ENCODE results near the gene ASTL.

ASTL gene

DNA sequence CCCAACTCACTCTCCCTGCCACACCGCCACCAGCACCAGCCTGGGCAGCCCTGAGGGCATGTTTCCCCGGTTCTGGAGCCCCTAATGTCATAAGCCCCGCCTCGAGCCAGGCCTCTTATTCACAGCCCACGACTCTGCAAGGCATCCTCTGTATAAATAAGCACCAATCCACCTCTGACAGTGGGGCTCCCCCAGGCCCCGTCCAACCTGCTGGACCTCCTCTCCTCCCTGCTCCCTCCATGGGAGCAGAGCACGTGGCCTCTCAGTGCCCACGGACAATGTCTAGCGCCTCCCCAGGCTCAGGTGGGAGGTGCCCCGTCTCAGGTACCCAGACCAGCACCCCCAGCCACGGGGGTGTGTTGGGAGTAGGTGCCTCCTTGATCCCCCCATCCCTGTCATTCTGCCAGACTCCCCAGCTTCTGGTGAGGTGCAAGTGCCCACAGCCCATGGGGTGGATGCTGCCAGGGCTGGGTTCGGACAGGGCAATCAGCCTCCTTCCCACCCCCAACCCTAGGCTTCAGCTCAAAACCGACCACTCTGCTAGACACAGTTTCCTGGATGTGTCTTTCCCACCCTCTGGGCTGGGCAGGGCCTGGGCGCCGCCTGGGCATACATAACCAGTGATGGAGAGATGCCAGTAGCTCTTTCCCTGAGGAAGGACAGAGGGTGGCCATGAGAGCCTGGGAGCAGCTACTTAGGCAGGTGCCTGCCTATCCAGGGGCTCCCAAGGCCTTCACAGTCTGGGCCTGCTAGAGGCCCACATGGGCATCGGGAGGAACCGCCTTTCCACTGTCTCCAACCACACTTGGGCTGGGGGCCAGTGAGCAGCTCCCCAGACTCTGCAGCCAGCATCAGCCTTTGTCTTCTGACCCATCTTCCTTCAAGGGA, 20.4 kb downstream of the ASTL start:
- WGBS (ENCODE audit: insufficient coverage, insufficient read length) = no CpG with 5 or more reads among the region's 17 CpGs
- DNase-seq (ENCODE audit: low read depth, low spot score) = no peak
- no peak overlapping the region for H3K4me3 ChIP-seq (ENCODE audit: low read length)

DNA sequence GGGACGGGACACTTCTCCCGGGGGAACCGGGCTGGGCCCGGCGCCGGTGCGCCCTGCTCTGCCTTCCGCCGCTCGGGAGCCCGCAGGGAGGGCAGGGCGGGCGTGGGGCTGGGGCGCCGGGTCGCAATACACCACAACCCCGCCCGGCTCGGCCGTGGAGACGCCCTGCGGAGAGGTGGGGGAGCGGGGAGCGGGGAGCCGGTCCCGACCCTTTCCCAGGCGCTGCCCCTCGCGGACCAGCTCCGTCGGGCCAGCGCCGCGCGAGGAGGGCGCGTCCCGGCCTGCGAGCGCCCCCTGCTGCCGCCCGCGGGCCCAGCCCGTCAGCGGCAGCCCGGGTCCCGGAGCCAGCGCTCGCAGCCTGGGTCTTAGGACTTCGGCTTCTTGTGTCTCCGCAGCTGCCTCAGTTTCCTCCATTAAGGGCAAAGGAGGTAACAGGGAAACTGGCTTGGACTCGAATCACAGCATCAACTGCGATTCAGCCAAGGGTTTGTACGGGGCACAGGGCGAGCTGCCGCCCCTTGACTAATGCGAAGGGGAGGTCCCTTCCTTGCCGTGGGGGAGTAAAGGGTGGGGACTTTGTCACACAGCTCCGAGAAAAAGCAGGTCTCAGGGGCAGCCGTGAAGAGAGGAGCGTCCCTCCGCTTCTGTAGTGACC, 21.3 kb downstream of the ASTL start:
- DNase-seq (ENCODE audit: low read depth, low spot score) = no peak
- Histone ChIP-seq H3K9me3 (ENCODE audit: control insufficient read depth, insufficient read depth, low read length) (no peaks in the 10 kb centered on the region), H3K4me3 (ENCODE audit: low read length) (peak overlapping the region; percentile 59), H3K4me1 (ENCODE audit: control insufficient read depth, insufficient read depth, low read length) (peaks cover 3% of the 10 kb centered on the region; the same call in 1 of the 2 replicates), H3K27ac (ENCODE audit: low read length) (no peak overlapping the region), H3K27me3 (ENCODE audit: control insufficient read depth, insufficient read depth, low read length) (no peaks in the 10 kb centered on the region; the same call in 1 of the 2 replicates), H3K36me3 (ENCODE audit: control insufficient read depth, insufficient read depth, low read length) (no peaks in the 10 kb centered on the region)
- WGBS (ENCODE audit: insufficient coverage, insufficient read length) = no CpG with 5 or more reads among the region's 62 CpGs

More for the DNA sequence above, 20.4 kb downstream of the ASTL start:
- H3K9me3 ChIP-seq (ENCODE audit: control insufficient read depth, insufficient read depth, low read length) = no peaks in the 10 kb centered on the region
- no peak overlapping the region for H3K27ac ChIP-seq (ENCODE audit: low read length)
- H3K36me3 ChIP-seq (ENCODE audit: control insufficient read depth, insufficient read depth, low read length) = no peaks in the 10 kb centered on the region
- H3K27me3 ChIP-seq (ENCODE audit: control insufficient read depth, insufficient read depth, low read length) = no peaks in the 10 kb centered on the region; the same call in 1 of the 2 replicates
- peaks cover 1% of the 10 kb centered on the region; the same call in 1 of the 2 replicates for H3K4me1 ChIP-seq (ENCODE audit: control insufficient read depth, insufficient read depth, low read length)

DNA sequence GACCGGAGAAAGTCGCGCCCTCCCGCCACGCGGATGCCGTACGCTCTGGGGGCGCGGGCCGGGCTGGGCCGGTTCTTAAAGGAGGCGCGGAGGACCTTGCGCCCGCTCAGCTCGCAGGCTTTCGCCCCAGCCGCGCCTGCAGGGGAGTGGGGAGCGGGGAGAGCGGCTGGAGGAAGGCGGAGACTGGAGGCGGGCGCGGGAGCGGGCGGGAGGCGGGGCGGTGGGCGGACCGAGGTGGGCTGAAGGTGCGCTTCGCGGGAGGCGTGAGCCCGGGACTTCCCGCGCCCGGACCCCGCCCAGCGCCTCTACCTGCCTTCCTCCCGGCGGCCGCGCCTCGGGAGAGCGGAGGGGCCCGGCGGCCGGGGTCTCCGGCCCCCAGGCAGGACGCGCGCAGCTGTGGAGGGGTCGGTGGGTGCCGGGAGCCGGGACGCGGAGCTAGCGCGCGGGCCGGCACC, 21.9 kb downstream of the ASTL start, which contains the start of gene ADRA2B:
Gene ADRA2B, minus strand, starts transcription at position 148 of the 455 bp plus-strand sequence. CDS start 422 bp downstream, outside the sequence.
- Histone ChIP-seq H3K4me1 (ENCODE audit: control insufficient read depth, insufficient read depth, low read length) (peaks cover 4% of the 10 kb centered on the region; the same call in 1 of the 2 replicates), H3K36me3 (ENCODE audit: control insufficient read depth, insufficient read depth, low read length) (no peaks in the 10 kb centered on the region), H3K27me3 (ENCODE audit: control insufficient read depth, insufficient read depth, low read length) (no peaks in the 10 kb centered on the region; the same call in 1 of the 2 replicates), H3K9me3 (ENCODE audit: control insufficient read depth, insufficient read depth, low read length) (no peaks in the 10 kb centered on the region), H3K27ac (ENCODE audit: low read length) (no peak within 1 kb of the TSS), H3K4me3 (ENCODE audit: low read length) (peak within 1 kb of the TSS; percentile 59)
- DNase-seq (ENCODE audit: low read depth, low spot score) = no peak
- no CpG with 5 or more reads among the region's 64 CpGs for WGBS (ENCODE audit: insufficient coverage, insufficient read length)

DNA sequence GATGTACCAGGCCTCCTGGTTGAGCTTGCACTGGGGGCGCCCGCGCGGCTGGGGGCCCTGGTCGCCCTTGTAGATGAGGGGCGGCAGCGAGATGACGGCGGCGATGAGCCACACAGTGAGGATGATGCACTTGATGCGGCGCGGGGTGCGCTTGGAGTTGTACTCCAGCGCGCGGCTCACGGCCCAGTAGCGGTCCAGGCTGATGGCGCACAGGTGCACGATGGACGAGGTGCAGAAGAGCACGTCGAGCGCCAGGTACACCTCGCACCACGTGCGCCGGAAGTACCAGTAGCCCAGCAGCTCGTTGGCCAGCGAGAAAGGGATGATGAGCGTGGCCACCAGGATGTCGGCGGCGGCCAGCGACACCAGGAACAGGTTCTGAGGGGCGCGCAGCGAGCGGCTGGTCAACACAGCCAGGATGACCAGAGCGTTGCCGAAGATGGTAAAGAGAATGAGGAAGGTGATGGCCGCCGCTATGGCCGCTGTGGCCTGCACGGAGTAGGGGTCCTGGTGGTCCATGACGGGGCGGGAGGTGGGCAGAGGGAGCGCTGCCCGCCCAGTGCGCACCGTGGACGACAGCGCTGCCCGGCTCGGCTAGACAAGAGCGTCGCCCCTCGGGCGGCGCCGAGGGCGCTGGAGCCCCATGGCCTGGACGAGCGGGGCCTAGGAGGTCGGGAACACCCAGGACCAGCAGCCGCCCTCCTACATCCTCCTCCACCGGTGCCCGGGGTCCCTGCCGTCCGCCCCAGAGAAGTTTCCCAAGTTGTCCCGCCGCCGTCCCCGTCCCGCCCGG, 22.5 kb downstream of the ASTL start:
- Histone ChIP-seq H3K36me3 (ENCODE audit: control insufficient read depth, insufficient read depth, low read length) (no peaks in the 10 kb centered on the region), H3K4me3 (ENCODE audit: low read length) (peak overlapping the region; percentile 59; the same call in 1 of the 2 replicates), H3K9me3 (ENCODE audit: control insufficient read depth, insufficient read depth, low read length) (no peaks in the 10 kb centered on the region), H3K27me3 (ENCODE audit: control insufficient read depth, insufficient read depth, low read length) (no peaks in the 10 kb centered on the region; the same call in 1 of the 2 replicates), H3K27ac (ENCODE audit: low read length) (no peak overlapping the region), H3K4me1 (ENCODE audit: control insufficient read depth, insufficient read depth, low read length) (peaks cover 4% of the 10 kb centered on the region; the same call in 1 of the 2 replicates)
- WGBS (ENCODE audit: insufficient coverage, insufficient read length) = no CpG with 5 or more reads among the region's 77 CpGs
- DNase-seq (ENCODE audit: low read depth, low spot score) = no peak

DNA sequence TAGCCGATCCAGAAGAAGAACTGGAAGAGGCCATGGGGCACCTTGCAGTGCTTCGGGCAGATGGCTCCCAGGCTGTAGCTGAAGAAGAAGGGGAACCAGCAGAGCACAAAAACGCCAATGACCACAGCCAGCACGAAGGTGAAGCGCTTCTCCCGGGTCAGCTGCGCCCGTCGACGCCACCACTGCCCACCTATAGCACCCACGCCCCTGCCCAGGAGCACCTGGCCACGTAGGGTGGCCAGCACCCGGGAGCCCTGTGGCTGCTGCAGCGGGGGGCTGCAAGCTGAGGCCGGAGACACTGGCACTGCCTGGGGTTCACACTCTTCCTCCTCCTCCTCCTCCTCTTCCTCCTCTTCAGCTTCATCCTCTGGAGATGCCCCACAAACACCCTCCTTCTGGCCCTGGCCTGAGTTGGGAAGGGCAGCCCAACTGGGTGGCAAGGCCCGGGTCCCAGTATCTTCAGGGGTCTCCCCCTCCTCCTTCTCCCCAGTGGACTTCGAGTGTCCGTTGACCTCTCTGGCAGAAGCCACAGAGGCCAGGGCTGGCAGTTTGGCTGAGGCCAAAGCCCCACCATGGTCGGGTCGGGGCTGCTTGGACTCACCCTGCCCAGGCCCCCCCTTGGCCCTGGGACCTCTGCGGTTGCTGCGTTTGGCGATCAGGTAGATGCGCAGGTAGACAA, 23.3 kb downstream of the ASTL start:
- H3K27me3 ChIP-seq (ENCODE audit: control insufficient read depth, insufficient read depth, low read length) = no peaks in the 10 kb centered on the region; the same call in 1 of the 2 replicates
- peaks cover 4% of the 10 kb centered on the region; the same call in 1 of the 2 replicates for H3K4me1 ChIP-seq (ENCODE audit: control insufficient read depth, insufficient read depth, low read length)
- H3K36me3 ChIP-seq (ENCODE audit: control insufficient read depth, insufficient read depth, low read length) = no peaks in the 10 kb centered on the region
- WGBS (ENCODE audit: insufficient coverage, insufficient read length) = no CpG with 5 or more reads among the region's 24 CpGs
- no peak overlapping the region for H3K27ac ChIP-seq (ENCODE audit: low read length)
- no peaks in the 10 kb centered on the region for H3K9me3 ChIP-seq (ENCODE audit: control insufficient read depth, insufficient read depth, low read length)
- H3K4me3 ChIP-seq (ENCODE audit: low read length) = no peak overlapping the region
- DNase-seq (ENCODE audit: low read depth, low spot score) = no peak

DNA sequence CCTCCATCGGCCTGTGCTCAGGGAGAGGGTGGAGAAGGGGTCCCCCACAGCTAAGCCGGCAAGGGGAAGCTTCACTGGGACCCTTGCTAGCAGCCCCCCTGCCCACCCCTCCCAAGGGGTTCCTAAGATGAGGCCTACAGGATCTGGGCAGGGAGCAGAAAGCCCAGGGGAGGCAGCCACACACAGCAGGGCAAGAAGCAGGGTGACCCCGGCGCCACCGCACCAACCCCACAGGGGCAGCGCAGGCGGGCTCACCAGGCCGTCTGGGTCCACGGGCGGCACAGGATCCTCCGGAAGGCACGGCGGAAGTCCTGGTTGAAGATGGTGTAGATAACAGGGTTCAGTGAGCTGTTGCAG, 23.8 kb downstream of the ASTL start:
- Histone ChIP-seq H3K27ac (ENCODE audit: low read length) (no peak overlapping the region), H3K4me3 (ENCODE audit: low read length) (no peak overlapping the region), H3K27me3 (ENCODE audit: control insufficient read depth, insufficient read depth, low read length) (no peaks in the 10 kb centered on the region; the same call in 1 of the 2 replicates), H3K4me1 (ENCODE audit: control insufficient read depth, insufficient read depth, low read length) (peaks cover 4% of the 10 kb centered on the region; the same call in 1 of the 2 replicates), H3K36me3 (ENCODE audit: control insufficient read depth, insufficient read depth, low read length) (no peaks in the 10 kb centered on the region), H3K9me3 (ENCODE audit: control insufficient read depth, insufficient read depth, low read length) (no peaks in the 10 kb centered on the region)
- no peak for DNase-seq (ENCODE audit: low read depth, low spot score)
- WGBS (ENCODE audit: insufficient coverage, insufficient read length) = no CpG with 5 or more reads among the region's 13 CpGs

DNA sequence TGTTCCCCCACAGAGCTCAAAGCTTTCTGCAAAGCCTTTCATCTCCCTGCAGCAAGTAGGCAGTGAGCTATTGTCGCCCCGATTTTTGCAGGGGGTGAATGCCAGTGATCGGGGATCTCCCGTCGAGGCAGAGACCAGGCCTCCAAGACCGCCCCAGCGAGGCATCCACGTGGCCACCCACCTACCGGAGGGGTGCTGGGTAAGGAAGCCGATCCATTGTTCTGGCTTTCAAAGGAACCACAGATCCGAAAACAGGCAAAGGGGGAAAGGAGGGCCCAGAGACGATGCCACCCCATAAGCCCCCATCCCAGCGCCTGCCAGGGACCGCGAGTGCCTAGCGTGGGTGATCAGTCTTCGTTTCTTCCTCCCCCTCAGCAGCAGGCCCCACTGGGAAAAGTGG, 24.4 kb downstream of the ASTL start:
- no peaks in the 10 kb centered on the region; the same call in 1 of the 2 replicates for H3K27me3 ChIP-seq (ENCODE audit: control insufficient read depth, insufficient read depth, low read length)
- DNase-seq (ENCODE audit: low read depth, low spot score) = no peak
- no CpG with 5 or more reads among the region's 17 CpGs for WGBS (ENCODE audit: insufficient coverage, insufficient read length)
- H3K4me3 ChIP-seq (ENCODE audit: low read length) = no peak overlapping the region
- no peaks in the 10 kb centered on the region for H3K9me3 ChIP-seq (ENCODE audit: control insufficient read depth, insufficient read depth, low read length)
- H3K4me1 ChIP-seq (ENCODE audit: control insufficient read depth, insufficient read depth, low read length) = peaks cover 9% of the 10 kb centered on the region
- H3K36me3 ChIP-seq (ENCODE audit: control insufficient read depth, insufficient read depth, low read length) = no peaks in the 10 kb centered on the region
- no peak overlapping the region for H3K27ac ChIP-seq (ENCODE audit: low read length)

DNA sequence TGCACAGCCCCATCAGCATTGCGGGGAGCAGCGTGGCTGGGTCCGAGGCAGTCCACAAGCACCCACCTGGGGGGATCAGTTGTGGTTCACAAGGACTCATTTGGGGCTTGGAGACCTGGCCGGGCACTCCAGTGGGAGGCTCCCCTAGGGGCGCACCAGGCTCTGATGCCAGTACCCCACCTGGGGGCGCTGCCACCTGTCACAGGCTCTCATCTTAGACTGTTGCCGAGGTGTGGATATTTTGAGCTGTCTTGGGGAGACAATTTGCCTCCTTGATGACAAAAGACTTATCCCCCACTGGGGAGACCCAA, 25.0 kb downstream of the ASTL start:
- Histone ChIP-seq H3K4me1 (ENCODE audit: control insufficient read depth, insufficient read depth, low read length) (peaks cover 11% of the 10 kb centered on the region), H3K27me3 (ENCODE audit: control insufficient read depth, insufficient read depth, low read length) (no peaks in the 10 kb centered on the region; the same call in 1 of the 2 replicates), H3K9me3 (ENCODE audit: control insufficient read depth, insufficient read depth, low read length) (no peaks in the 10 kb centered on the region), H3K4me3 (ENCODE audit: low read length) (no peak overlapping the region), H3K27ac (ENCODE audit: low read length) (no peak overlapping the region), H3K36me3 (ENCODE audit: control insufficient read depth, insufficient read depth, low read length) (no peaks in the 10 kb centered on the region)
- no peak for DNase-seq (ENCODE audit: low read depth, low spot score)
- no CpG with 5 or more reads among the region's 7 CpGs for WGBS (ENCODE audit: insufficient coverage, insufficient read length)

DNA sequence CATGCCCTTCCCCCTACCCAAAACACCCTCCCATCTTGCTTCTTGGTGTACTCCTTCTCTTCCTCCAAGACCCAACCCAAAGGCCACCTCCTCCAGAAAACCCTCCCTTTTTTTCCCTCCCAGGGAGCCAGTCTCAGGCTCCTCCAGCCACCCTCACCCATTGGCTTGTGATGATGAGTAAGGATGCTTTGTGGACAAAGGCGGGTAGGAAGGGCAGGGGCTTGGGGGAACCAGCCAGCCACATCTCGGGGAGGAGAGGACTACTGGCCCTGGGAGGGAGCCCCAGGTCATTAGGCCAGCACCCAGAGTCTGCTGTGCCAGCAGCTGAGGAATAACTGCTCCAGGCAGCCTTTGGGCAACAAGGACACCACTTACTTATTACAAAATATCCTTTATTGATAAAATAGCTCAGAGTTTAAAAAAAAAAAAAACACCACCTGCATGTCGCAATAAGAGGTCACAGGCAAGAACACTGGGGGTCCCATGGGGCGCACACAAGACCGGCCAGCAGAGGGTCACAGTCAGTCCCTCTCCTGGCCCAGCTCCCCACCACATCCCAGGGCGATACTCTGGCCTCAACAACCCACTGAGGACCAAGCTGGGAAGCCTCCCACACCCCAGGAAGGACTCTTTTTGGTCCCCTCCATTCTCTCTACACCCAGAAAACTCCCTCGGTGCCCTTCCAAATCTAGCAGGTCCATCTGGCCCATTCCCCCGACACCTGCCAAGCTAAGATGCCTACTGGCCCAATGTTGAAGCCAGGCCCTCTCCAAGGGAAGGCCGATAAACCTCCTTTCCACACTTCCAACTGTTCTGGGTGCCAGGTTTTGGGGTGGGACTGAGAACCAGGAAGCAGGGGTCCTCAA, 25.6 kb downstream of the ASTL start:
- Histone ChIP-seq H3K4me1 (ENCODE audit: control insufficient read depth, insufficient read depth, low read length) (peaks cover 12% of the 10 kb centered on the region), H3K36me3 (ENCODE audit: control insufficient read depth, insufficient read depth, low read length) (no peaks in the 10 kb centered on the region), H3K4me3 (ENCODE audit: low read length) (no peak overlapping the region), H3K9me3 (ENCODE audit: control insufficient read depth, insufficient read depth, low read length) (no peaks in the 10 kb centered on the region), H3K27me3 (ENCODE audit: control insufficient read depth, insufficient read depth, low read length) (no peaks in the 10 kb centered on the region; the same call in 1 of the 2 replicates), H3K27ac (ENCODE audit: low read length) (no peak overlapping the region)
- DNase-seq (ENCODE audit: low read depth, low spot score) = no peak
- WGBS (ENCODE audit: insufficient coverage, insufficient read length) = no CpG with 5 or more reads among the region's 9 CpGs
